GM18502 (cell line): ENCODE results near the gene DHRS2.
A peak's percentile ranks its signal among the peaks of the same experiment; 100 is the strongest.
"Not testable (repeated sequence)": the region's sequence is repeated elsewhere in the genome, so short reads cannot be mapped to it uniquely, and the experiment has no call there.

Source experiments
- ATAC-seq: cut with Tn5 transposase; IDR thresholded peaks from one replicate; pipeline ENCODE4 v1.9.1; 2021; ENCODE audit warnings: mild to moderate bottlenecking; ENCODE audit not compliant: unreplicated experiment, poor library complexity

DHRS2 gene

DNA sequence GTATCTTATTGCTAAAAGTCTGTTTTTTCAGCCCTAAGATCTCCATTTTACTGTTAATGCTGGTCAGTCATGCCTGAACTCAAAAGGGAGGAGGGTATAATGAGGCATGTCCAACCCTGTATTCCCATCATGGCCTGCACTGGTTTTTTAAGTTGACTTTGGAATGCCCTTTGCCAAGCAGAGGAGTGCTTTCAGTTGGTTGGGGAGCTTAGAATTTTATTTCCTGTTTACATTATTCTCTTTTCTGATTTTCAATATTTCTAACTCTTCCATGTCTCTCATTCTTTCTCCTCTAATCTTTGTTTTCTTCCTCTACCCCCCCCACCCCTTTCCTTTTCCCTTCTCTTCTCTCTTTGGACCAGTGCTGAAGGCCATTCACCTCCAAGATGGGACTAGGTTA lies 4.9 kb upstream of the DHRS2 start:
- no peak for ATAC-seq

DNA sequence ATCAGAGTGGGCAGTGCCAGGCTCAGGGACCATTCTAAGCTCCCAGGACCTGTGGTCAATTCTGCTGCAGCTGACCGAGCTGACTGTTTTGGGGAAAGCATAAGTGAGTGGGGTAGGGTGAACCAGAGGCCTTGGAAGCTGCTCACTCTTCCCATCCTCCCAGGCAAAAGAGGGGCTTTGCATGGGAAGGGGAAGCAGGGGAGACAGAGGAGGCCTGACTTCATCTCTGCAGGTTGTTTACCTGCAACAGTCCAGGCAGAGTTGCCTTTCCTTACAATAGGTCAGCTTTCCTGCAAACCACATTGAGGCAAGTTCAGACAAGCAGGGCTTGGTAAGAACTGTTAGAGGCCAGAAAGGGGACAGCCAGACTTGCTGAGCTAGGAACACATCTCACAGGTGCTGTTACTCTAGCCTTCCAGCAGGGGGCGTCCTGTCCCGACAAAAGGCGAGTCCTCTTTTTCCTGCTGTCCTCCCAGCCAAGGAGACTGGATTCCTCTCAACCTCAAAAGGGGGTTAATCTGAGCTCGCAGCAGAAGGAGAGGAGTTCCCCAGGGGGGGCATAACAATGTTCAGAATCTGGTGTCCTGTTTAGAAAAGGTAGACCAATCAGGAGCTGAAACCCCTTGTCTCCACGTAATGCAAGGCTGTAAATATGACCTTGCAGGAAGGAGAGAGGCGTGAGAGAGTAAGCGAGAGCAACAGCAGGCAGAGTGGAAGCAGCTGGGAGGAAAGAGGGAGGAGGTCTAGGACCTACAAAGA lies 4.3 kb upstream of the DHRS2 start:
- peak; percentile 79 for ATAC-seq

DNA sequence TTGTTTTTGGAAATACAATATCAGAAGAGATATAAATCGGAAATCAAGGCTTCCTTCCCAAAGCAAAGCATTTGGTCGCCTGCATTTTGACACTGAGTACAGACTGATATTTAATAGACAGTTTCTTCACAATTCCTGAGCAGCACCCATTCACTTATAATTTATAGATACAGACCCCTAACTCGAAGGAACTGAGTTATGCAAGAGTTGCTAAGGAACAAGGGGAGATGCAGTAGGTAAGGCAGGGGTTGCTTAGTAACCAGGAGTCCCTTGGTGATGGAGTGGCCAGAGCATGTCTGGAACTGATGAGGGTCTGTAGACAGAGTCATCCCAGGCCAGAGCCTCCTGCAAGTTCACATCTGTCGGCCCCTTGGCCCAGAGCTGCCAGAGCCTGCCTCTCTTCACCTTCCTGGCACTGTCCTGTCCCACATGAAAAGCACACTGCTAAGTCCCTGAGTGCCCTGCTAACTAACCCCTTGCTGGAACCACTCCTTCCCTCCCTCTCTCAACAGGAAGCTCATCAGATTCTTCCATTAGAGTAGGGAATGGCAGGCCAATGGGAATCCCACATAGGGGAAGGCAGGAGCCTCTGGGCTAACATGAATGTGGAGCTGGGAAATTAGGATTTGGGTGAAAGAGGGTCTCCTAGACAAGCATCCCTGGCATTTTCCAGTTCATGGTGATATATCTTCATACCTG lies 3.6 kb upstream of the DHRS2 start:
- no peak for ATAC-seq

- ATAC-seq = no peak
Measured at GRCh38 chr14:23633160-23633701, 2.9 kb upstream of the DHRS2 start.

DNA sequence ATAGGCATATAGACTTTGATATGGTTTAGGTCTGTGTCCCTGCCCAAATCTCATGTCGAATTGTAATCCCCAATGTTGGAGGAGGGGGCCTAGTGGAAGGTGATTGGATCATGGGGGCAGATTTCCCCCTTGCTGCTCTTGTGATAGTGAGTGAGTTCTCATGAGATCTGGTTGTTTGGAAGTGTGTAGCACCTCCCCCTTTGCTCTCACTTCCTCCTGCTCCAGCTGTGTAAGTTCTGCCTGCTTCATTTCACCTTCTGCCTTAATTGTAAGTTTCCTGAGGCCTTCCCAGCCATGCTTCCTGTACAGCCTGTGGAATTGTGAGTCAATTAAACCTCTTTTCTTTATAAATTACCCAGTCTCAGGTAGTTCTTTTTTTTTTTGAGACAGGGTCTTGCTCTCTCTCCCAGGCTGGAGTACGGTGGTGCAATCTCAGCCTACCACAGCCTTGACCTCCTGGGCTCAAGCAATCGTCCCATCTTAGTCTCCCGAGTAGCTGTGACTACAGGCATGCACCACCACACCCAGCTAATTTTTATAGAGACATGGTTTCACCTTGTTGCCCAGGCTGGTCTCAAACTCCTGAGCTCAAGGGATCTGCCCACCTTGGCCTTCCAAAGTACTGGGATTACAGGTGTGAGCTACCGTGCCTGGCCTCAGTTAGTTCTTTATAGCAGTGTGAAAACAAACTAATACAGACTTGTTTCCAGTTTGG lies 1.3 kb upstream of the DHRS2 start:
- ATAC-seq = not testable (repeated sequence)

GRCh38 chr14:23637312-23637654 lies 1.1 kb downstream of the DHRS2 start:
- ATAC-seq = not testable (repeated sequence)

- ATAC-seq = not testable (repeated sequence)
Measured at GRCh38 chr14:23637655-23638413, 1.7 kb downstream of the DHRS2 start.

DNA sequence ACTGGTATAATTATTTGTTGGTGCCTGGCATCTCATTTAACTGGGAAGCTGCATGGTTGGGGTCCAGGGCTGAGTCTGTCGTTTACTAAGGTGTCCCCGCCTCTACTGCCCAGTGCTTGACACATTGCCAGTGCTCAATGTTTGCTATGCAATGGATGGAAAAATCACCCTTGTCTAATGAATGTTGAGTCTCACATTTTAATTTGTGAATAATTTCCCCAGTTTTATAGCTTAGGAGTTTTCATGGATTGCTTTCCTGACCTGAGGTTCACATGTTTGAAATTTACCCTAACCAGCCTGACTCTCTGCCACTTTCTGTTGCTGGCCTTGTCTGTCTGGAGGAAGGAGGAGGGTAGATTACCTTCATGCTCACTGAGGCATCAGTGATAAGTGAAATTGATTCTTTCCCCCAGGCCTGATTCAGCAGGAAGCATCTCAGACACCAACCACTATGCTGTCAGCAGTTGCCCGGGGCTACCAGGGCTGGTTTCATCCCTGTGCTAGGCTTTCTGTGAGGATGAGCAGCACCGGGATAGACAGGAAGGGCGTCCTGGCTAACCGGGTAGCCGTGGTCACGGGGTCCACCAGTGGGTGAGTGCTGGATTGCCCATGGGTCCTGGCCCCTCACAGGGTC lies 2.4 kb downstream of the DHRS2 start:
- ATAC-seq = no peak

- ATAC-seq = no peak
Measured at GRCh38 chr14:23639048-23639890, 3.1 kb downstream of the DHRS2 start.

- ATAC-seq = no peak
Measured at GRCh38 chr14:23639891-23640523, 3.8 kb downstream of the DHRS2 start.

DNA sequence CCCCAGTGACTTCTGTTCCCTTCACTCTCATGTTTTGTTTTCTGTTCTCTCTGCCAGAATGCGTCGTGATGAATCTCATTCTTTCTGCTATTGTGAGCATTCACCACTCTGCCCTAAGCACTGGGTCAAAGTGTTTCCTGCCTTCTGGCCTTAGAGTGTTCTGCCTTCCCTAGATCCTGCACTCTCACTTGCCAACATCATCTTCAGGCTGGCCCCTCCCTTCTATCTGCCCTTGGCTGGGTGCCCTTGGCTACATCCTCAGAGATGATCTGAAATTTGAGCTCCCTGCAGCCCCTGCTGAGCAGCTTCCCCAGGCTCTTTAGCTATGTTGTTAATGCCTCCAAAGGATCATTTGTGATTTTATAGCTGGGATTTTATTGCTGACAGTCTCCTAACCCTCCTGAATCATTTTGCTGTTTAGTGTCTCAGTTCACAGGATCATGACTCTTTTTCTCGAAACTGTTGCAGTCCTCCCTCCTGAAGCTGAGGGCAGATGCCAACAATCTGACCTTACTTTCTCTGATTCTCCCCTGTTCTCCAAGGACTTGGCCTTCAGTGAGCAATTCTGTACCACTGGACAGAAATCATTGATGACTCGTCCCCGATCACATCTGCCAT lies 4.5 kb downstream of the DHRS2 start:
- no peak for ATAC-seq

GRCh38 chr14:23641180-23641914 lies 5.2 kb downstream of the DHRS2 start:
- no peak for ATAC-seq

DNA sequence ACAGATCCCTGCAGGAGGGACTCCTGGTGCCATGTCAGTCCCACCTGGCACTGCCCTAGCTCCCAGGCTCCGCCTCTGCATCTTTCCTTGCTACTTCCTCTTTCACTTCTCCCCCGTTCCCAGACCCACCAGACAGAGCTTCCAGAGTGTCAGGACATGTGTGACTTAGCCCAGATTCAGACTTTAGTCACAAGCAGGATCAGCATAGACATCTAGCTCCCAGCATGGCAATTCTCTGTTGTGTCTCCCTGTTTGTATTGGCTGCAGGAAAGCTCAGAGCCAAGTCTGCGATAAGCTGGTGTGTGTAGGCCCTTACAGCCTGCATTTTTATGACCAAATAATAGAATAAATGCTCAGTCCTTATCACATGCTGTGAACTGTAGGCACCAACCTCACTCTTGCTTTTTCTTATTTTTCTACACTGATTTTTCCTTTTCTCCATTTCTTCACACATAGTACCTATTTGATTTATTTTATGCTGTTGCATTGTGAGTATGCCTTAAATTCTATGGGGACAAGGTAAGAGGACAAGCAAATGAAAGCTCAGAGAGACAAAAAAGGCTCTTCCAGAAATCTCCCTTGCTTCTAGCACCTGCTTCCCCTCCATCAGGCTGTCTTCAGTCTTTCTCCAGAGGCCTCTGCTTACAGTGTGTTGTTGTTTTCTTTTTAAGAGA lies 5.9 kb downstream of the DHRS2 start:
- ATAC-seq = no peak

- ATAC-seq = no peak
Measured at GRCh38 chr14:23643533-23644194, 7.5 kb downstream of the DHRS2 start.

DNA sequence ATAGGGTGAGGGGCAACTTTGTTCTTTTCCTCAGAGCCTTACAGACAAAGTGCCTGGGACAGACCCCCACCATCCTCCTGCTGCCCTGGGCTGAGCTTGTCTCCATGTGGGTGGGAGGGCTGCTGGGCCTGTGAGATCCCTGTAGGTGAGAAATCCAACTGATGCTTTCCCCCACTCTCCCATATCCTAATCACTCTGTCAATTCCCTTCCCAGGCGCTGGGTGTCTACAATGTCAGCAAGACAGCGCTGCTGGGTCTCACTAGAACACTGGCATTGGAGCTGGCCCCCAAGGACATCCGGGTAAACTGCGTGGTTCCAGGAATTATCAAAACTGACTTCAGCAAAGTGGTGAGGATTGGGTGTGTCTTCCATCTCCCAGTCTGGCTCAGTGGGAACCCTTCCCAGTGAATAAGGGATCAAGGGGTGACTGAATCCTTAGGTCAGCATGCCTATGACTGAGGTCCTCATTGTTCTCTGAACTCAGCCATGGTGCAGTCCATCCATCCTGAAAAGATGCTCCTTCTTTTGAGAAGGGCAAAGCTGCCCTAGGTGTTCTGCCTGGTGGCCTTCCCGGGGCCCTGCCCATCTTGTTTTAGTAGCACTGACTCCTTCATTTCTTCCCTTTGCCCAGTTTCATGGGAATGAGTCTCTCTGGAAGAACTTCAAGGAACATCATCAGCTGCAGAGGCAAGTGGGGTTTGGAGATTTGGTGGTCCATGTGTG lies 8.2 kb downstream of the DHRS2 start:
- ATAC-seq = no peak

DNA sequence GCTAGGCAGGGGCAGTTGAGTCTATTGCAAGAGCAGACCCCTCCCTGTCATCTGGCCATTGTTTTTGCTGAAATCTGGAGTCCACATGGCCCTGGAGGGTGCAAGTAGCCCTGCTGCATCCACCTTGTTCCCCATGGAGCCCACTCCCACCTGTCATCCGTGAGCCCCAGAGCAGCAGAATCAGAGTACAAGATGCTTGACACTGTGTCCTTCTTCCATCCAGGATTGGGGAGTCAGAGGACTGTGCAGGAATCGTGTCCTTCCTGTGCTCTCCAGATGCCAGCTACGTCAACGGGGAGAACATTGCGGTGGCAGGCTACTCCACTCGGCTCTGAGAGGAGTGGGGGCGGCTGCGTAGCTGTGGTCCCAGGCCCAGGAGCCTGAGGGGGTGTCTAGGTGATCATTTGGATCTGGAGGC lies 8.8 kb downstream of the DHRS2 start:
- ATAC-seq = no peak
